GM12891 (cell line): ENCODE measurements around the gene WWP2.

Experiments used
- PAX5 ChIP-seq: IDR thresholded peaks from 2 replicates; pipeline ENCODE4 v1.6.1; 2011; ENCODE audit warnings: low read length, moderate library complexity, mild to moderate bottlenecking; ENCODE audit not compliant: insufficient read depth, severe bottlenecking
- POLR2A ChIP-seq: IDR thresholded peaks from 2 replicates; pipeline ENCODE4 v1.6.1; 2011; ENCODE audit warnings: low read depth, low read length, control low read depth
- POLR2AphosphoS5 ChIP-seq: IDR thresholded peaks from 2 replicates; pipeline ENCODE4 v1.6.1; 2011; ENCODE audit warnings: low read depth, low read length, control low read depth
- POU2F2 ChIP-seq: IDR thresholded peaks from 2 replicates; pipeline ENCODE4 v1.6.1; 2011; ENCODE audit warnings: low read depth, mild to moderate bottlenecking, control low read depth, low read length, moderate library complexity
- SPI1 ChIP-seq: IDR thresholded peaks from 2 replicates; pipeline ENCODE4 v1.6.1; 2011; ENCODE audit warnings: low read depth, low read length, control low read depth
- TAF1 ChIP-seq: IDR thresholded peaks from 2 replicates; pipeline ENCODE4 v1.6.1; 2011; ENCODE audit warnings: low read depth, low read length, control low read depth

DNA sequence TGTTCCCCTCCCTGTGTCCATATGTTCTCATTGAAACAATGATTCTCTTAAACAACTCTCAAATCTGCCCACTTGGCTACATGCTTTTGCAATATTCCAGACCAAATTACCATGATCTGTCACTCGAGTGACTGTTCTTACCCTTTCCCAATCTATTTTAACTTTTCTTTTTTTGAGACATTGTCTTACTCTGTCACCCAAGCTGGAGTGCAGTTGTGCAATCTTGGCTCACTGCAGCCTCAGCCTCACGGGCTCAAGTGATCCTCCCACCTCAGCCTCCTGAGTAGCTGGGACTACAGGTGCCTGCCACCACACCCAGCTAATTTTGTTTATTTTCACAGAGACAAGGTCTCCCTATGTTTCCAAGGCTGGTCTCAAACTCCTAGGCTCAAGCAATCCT is 130.2 kb downstream of the WWP2 start:
- TF ChIP-seq POU2F2 = no peak
- no peak for TF ChIP-seq POLR2A
- no peak for TF ChIP-seq POLR2AphosphoS5
- TF ChIP-seq TAF1 = no peak
- TF ChIP-seq PAX5 = no peak
- TF ChIP-seq SPI1 = no peak
